B cell (primary cell): ENCODE results near the gene HAGH. TPM values are rescaled to one million over a fixed set of nuclear protein-coding genes. Genes with fewer than 3 reads are reported as not detected.

Experiments used
- ATAC-seq: fragments of 200-7000 bp; cut with Tn5 transposase; one replicate; pipeline ENCODE4 v1.10.0; 2021; ENCODE audit warnings: low read depth, mild to moderate bottlenecking, moderate number of reproducible peaks, moderate library complexity
- CTCF ChIA-PET: fragments of 350-600 bp; sonication (Branson Sonifier 250); formaldehyde crosslinking; loops from one replicate; lab custom pipeline; 2021; ENCODE audit warnings: antibody characterized with exemption, inconsistent platforms; lab: Charles Lee
- POLR2A ChIA-PET: fragments of 350-600 bp; sonication (Branson Sonifier 250); formaldehyde crosslinking; loops from one replicate; lab custom pipeline; 2021; ENCODE audit warnings: antibody characterized with exemption; lab: Charles Lee
- DNase-seq: peaks from one replicate; pipeline ENCODE4 v3.0.0; 2013
- H2AFZ ChIP-seq: 2 replicates; pipeline ENCODE4 v1.6.1; 2012; ENCODE audit warnings: mild to moderate bottlenecking, low read depth, low read length; ENCODE audit not compliant: insufficient read depth, poor library complexity, severe bottlenecking
- H3K27ac ChIP-seq, 2 donors: 1 replicate in 1 of 2; 2 replicates in 1 of 2; pipeline ENCODE4 v1.5.1; 2012 to 2013; ENCODE audit warnings: low read length in 2 of 2, mild to moderate bottlenecking in 2 of 2, moderate library complexity in 1 of 2
- H3K27me3 ChIP-seq, 4 experiments: fragments of 200-600 bp in 1 of 4; sonication (generic) in 1 of 4; replicated peaks in 1 of 4; 1 replicate in 2 of 4; 2 replicates in 2 of 4; pipeline versions ENCODE4 v1.6.1 to v1.7.0; 2013 to 2016; ENCODE audit warnings: low read length in 3 of 4, mild to moderate bottlenecking in 2 of 4, mixed read lengths in 1 of 4, moderate library complexity in 1 of 4; ENCODE audit not compliant: insufficient read depth in 4 of 4, control insufficient read depth in 3 of 4; ENCODE audit errors: control extremely low read depth in 1 of 4
- H3K36me3 ChIP-seq, 2 experiments: replicated peaks in 1 of 2; 1 replicate in 1 of 2; 2 replicates in 1 of 2; pipeline versions ENCODE4 v1.6.1 to v1.7.1; 2013; ENCODE audit warnings: low read length in 1 of 2; ENCODE audit not compliant: insufficient read depth in 2 of 2, control insufficient read depth in 1 of 2; ENCODE audit errors: control extremely low read depth in 1 of 2, extremely low read depth in 1 of 2
- H3K4me1 ChIP-seq, 2 donors: fragments of 200-600 bp in 1 of 2; sonication (generic) in 1 of 2; 1 replicate in 1 of 2; 2 replicates in 1 of 2; pipeline versions ENCODE4 v1.5.1 to v1.6.1; 2013 to 2017; ENCODE audit warnings: low read length in 2 of 2; ENCODE audit not compliant: control insufficient read depth in 2 of 2, insufficient read depth in 2 of 2
- H3K4me2 ChIP-seq: replicated peaks from 2 replicates; pipeline ENCODE3; 2012; ENCODE audit warnings: mild to moderate bottlenecking, low read depth, low read length; ENCODE audit not compliant: poor library complexity, severe bottlenecking
- H3K4me3 ChIP-seq, 5 experiments: fragments of 200-600 bp in 1 of 5; sonication (generic) in 1 of 5; 1 replicate in 3 of 5; 2 replicates in 2 of 5; pipeline versions ENCODE4 v1.5.1 to v1.7.0; 2011 to 2016; ENCODE audit warnings: low read length in 4 of 5, mild to moderate bottlenecking in 4 of 5, low read depth in 2 of 5, control low read depth in 1 of 5, moderate library complexity in 1 of 5; ENCODE audit not compliant: insufficient read depth in 1 of 5; ENCODE audit errors: control extremely low read depth in 1 of 5, extremely low read depth in 1 of 5
- H3K79me2 ChIP-seq: fragments of 200-600 bp; sonication (generic); one replicate; pipeline ENCODE4 v1.6.0; 2016; ENCODE audit warnings: low read length; ENCODE audit not compliant: control insufficient read depth, insufficient read depth
- H3K9ac ChIP-seq: fragments of 200-600 bp; sonication (generic); 2 replicates; pipeline ENCODE4 v1.6.1; 2017; ENCODE audit warnings: mild to moderate bottlenecking, low read length, moderate library complexity
- H3K9me3 ChIP-seq, 3 donors: one replicate each; pipeline versions ENCODE4 v1.6.1 to v1.7.1; 2013; ENCODE audit warnings: low read length in 2 of 3; ENCODE audit not compliant: control insufficient read depth in 2 of 3, insufficient read depth in 1 of 3; ENCODE audit errors: control extremely low read depth in 1 of 3
- H4K20me1 ChIP-seq: 2 replicates; pipeline ENCODE4 v1.6.0; 2012; ENCODE audit warnings: mild to moderate bottlenecking, low read length; ENCODE audit not compliant: insufficient read depth, control insufficient read depth, poor library complexity, severe bottlenecking
- H3K27ac Mint-ChIP-seq: one replicate; pipeline ENCODE4 v1.8.0; 2021; ENCODE audit warnings: mixed read lengths
- H3K27me3 Mint-ChIP-seq: one replicate; pipeline ENCODE4 v1.8.0; 2021; ENCODE audit warnings: mixed read lengths
- H3K4me1 Mint-ChIP-seq: one replicate; pipeline ENCODE4 v1.8.0; 2021; ENCODE audit warnings: mixed read lengths
- H3K4me3 Mint-ChIP-seq: one replicate; pipeline ENCODE4 v1.8.0; 2021; ENCODE audit warnings: mixed read lengths
- H3K9me3 Mint-ChIP-seq: one replicate; pipeline ENCODE4 v1.8.0; 2022; ENCODE audit warnings: mixed read lengths; ENCODE audit not compliant: insufficient read depth
- EZH2 ChIP-seq: IDR thresholded peaks from 2 replicates; pipeline ENCODE4 v1.6.1; 2012; ENCODE audit warnings: borderline replicate concordance, low read depth, mild to moderate bottlenecking, moderate library complexity, low read length; ENCODE audit not compliant: insufficient read depth, poor library complexity, severe bottlenecking
- WGBS: methylation state at CpG from one replicate; pipeline ENCODE4 v1.1.5; 2013; ENCODE audit warnings: missing lambda C conversion rate; ENCODE audit not compliant: insufficient coverage; 5-methylcytosine and 5-hydroxymethylcytosine counted together
- intact Hi-C: fragments of 100-400 bp; cut with micrococcal nuclease; formaldehyde crosslinking; loops from one replicate; pipeline ENCODE4 v1.10.0; 2022
- polyA plus RNA-seq: library from polyadenylated mRNA; depleted of rRNA; stranded (reverse); fragments of >200 nt; gene quantifications from 2 replicates; pipeline ENCODE4 v1.2.3, GENCODE V29; 2012
- total RNA-seq, 2 donors: library from RNA; stranded (reverse); fragments of 120-200 nt in 1 of 2; gene quantifications; 1 replicate in 1 of 2; 2 replicates in 1 of 2; pipeline versions ENCODE4 v1.2.3 to v1.2.4, GENCODE V29; 2013 to 2022
- TF ChIP-seq, protein P1 (sequence below): fragments of 200-600 bp; IDR thresholded peaks from one replicate; pipeline ENCODE4 v1.8.0; 2022; ENCODE audit warnings: antibody characterized with exemption, mild to moderate bottlenecking

Gene HAGH
- total and polyA plus RNA-seq, 2 donors (not counting 1 experiment from before 2014, with no cell fraction given) = 50.6 to 74.2 TPM

DNA sequence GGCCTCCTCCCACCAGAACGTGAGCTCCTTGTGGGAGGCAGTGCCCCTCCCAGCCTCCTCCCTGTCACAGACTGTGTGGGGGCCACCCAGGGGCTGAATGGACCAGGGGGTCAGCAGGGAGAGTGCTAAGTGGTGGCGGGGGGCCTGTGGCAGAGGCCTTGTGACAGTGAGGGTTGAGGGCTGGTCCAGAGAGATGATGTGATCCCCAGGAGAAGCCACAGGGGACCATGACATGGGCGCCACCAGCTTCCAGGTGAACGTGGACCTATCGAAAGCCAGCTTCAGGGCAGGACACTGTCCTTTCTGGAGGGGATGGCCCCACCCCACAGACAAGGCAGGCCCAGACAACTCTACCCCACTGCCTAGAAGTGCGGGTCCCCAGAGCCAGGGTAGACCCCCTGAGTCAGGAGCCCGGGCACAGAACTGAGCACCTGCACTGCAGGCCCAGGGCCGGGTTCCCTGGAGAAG, 47.4 kb downstream of the HAGH start:
- Mint-ChIP-seq H3K4me1 (peaks cover 28% of the 10 kb centered on the region), H3K27me3 (no peaks in the 10 kb centered on the region), H3K27ac (peak overlapping the region; percentile 32), H3K9me3 (no peaks in the 10 kb centered on the region), H3K4me3 (no peak overlapping the region)
- Histone ChIP-seq H3K79me2 (peaks cover 49% of the 10 kb centered on the region), H3K9me3 (no peaks in the 10 kb centered on the region), H3K27me3 (no peaks in the 10 kb centered on the region), H3K4me1 (peaks cover 15 to 42% of the 10 kb centered on the region in 2 donors), H3K27ac (no peak overlapping the region), H2AFZ (no peak overlapping the region), H3K9ac (no peak overlapping the region), H4K20me1 (peaks cover 76% of the 10 kb centered on the region), H3K4me2 (no peak overlapping the region), H3K36me3 (peaks cover 0 to 29% of the 10 kb centered on the region in 2 experiments), H3K4me3 (no peak overlapping the region)
- POLR2A ChIA-PET = no interaction called here
- no peak for DNase-seq
- intact Hi-C loops = no loop called here
- CTCF ChIA-PET = interaction anchor here (1.3 kb wide), 1 partner anchor 69 kb away, joined by 3 read pairs; no protein-coding TSS in a partner anchor
- TF ChIP-seq EZH2 = no peak
- TF ChIP-seq, protein P1, sequence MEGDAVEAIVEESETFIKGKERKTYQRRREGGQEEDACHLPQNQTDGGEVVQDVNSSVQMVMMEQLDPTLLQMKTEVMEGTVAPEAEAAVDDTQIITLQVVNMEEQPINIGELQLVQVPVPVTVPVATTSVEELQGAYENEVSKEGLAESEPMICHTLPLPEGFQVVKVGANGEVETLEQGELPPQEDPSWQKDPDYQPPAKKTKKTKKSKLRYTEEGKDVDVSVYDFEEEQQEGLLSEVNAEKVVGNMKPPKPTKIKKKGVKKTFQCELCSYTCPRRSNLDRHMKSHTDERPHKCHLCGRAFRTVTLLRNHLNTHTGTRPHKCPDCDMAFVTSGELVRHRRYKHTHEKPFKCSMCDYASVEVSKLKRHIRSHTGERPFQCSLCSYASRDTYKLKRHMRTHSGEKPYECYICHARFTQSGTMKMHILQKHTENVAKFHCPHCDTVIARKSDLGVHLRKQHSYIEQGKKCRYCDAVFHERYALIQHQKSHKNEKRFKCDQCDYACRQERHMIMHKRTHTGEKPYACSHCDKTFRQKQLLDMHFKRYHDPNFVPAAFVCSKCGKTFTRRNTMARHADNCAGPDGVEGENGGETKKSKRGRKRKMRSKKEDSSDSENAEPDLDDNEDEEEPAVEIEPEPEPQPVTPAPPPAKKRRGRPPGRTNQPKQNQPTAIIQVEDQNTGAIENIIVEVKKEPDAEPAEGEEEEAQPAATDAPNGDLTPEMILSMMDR = no peak
- 97% methylated on average over 7 of the region's 8 CpGs for WGBS
- no peak for ATAC-seq
